CD14-positive monocyte (primary cell): ENCODE measurements around the gene ZNF692. TPM values are rescaled to one million over a fixed set of nuclear protein-coding genes. Genes with fewer than 3 reads are reported as not detected.
A peak's percentile ranks its signal among the peaks of the same experiment; 100 is the strongest.

ENCODE experiments used
- DNase-seq, 3 donors: peaks; one replicate each; pipeline ENCODE4 v3.0.0-alpha.2; 2011 to 2022
- H2AFZ ChIP-seq: 2 replicates; pipeline ENCODE4 v1.6.0; 2012; ENCODE audit warnings: mild to moderate bottlenecking, low read depth, low read length, inconsistent platforms; ENCODE audit not compliant: insufficient read depth, poor library complexity, severe bottlenecking
- H3K27ac ChIP-seq, 2 donors: 1 replicate in 1 of 2; 2 replicates in 1 of 2; pipeline ENCODE4 v1.5.1; 2012 to 2013; ENCODE audit warnings: low read length in 2 of 2, control low read depth in 1 of 2, inconsistent platforms in 1 of 2, low read depth in 1 of 2, mild to moderate bottlenecking in 1 of 2
- H3K27me3 ChIP-seq, 2 donors: one replicate each; pipeline versions ENCODE4 v1.6.0 to v1.6.1; 2011 to 2013; ENCODE audit warnings: low read length in 2 of 2; ENCODE audit not compliant: control insufficient read depth in 2 of 2, insufficient read depth in 2 of 2
- H3K36me3 ChIP-seq, 2 donors: replicated peaks in 1 of 2; 1 replicate in 1 of 2; 2 replicates in 1 of 2; pipeline versions ENCODE4 v1.5.1 to v1.6.1; 2012 to 2013; ENCODE audit warnings: low read length in 2 of 2, control low read depth in 1 of 2, inconsistent platforms in 1 of 2, mild to moderate bottlenecking in 1 of 2; ENCODE audit not compliant: insufficient read depth in 2 of 2, control insufficient read depth in 1 of 2
- H3K4me1 ChIP-seq, 2 donors: 1 replicate in 1 of 2; 2 replicates in 1 of 2; pipeline versions ENCODE4 v1.5.1 to v1.6.1; 2012 to 2013; ENCODE audit warnings: low read length in 2 of 2, control low read depth in 1 of 2, inconsistent platforms in 1 of 2, mild to moderate bottlenecking in 1 of 2, moderate library complexity in 1 of 2; ENCODE audit not compliant: insufficient read depth in 2 of 2, control insufficient read depth in 1 of 2
- H3K4me2 ChIP-seq: replicated peaks from 2 replicates; pipeline ENCODE3; 2012; ENCODE audit warnings: low read length, moderate library complexity, mild to moderate bottlenecking; ENCODE audit not compliant: poor library complexity, severe bottlenecking; ENCODE audit errors: extremely low read depth
- H3K4me3 ChIP-seq, 3 experiments: fragments of 200-600 bp in 1 of 3; sonication (generic) in 1 of 3; replicated peaks in 1 of 3; 1 replicate in 2 of 3; 2 replicates in 1 of 3; pipeline ENCODE4 v1.5.1; 2011 to 2013; ENCODE audit warnings: low read length in 3 of 3, mild to moderate bottlenecking in 3 of 3, control low read depth in 2 of 3, low read depth in 2 of 3, inconsistent platforms in 1 of 3, moderate library complexity in 1 of 3
- H3K79me2 ChIP-seq: 2 replicates; pipeline ENCODE4 v1.6.0; 2012; ENCODE audit warnings: mild to moderate bottlenecking, control low read depth, inconsistent platforms, low read length, moderate library complexity; ENCODE audit not compliant: insufficient read depth
- H3K9ac ChIP-seq: 2 replicates; pipeline ENCODE4 v1.6.0; 2017; ENCODE audit warnings: low read length, mild to moderate bottlenecking; ENCODE audit not compliant: insufficient read depth, poor library complexity, severe bottlenecking
- H3K9me3 ChIP-seq, 2 donors: replicated peaks in 1 of 2; 1 replicate in 1 of 2; 2 replicates in 1 of 2; pipeline versions ENCODE4 v1.5.1 to v1.6.1; 2012 to 2013; ENCODE audit warnings: low read length in 2 of 2, control low read depth in 1 of 2; ENCODE audit not compliant: control insufficient read depth in 1 of 2, insufficient read depth in 1 of 2
- H4K20me1 ChIP-seq: 2 replicates; pipeline ENCODE4 v1.6.0; 2012; ENCODE audit warnings: mild to moderate bottlenecking, low read length, control low read depth, moderate library complexity; ENCODE audit not compliant: insufficient read depth
- H3K27ac Mint-ChIP-seq, 7 donors: one replicate each; pipeline ENCODE4 v1.8.0; 2020; ENCODE audit warnings: mild to moderate bottlenecking in 7 of 7, mixed read lengths in 7 of 7, moderate library complexity in 6 of 7, inconsistent platforms in 2 of 7
- H3K27me3 Mint-ChIP-seq, 3 donors: one replicate each; pipeline ENCODE4 v1.8.0; 2021 to 2022; ENCODE audit warnings: low read depth in 3 of 3, mild to moderate bottlenecking in 3 of 3, mixed read lengths in 3 of 3, moderate library complexity in 3 of 3, inconsistent platforms in 1 of 3
- H3K36me3 Mint-ChIP-seq, 2 donors: one replicate each; pipeline ENCODE4 v1.8.0; 2020; ENCODE audit warnings: mixed read lengths in 2 of 2, inconsistent platforms in 1 of 2, mild to moderate bottlenecking in 1 of 2
- H3K4me1 Mint-ChIP-seq: one replicate; pipeline ENCODE4 v1.8.0; 2020; ENCODE audit warnings: mild to moderate bottlenecking, mixed read lengths
- H3K4me3 Mint-ChIP-seq, 2 donors: one replicate each; pipeline ENCODE4 v1.8.0; 2020; ENCODE audit warnings: mild to moderate bottlenecking in 2 of 2, mixed read lengths in 2 of 2, moderate library complexity in 1 of 2
- H3K9me3 Mint-ChIP-seq, 7 donors: one replicate each; pipeline ENCODE4 v1.8.0; 2020 to 2022; ENCODE audit warnings: mixed read lengths in 7 of 7, mild to moderate bottlenecking in 6 of 7, moderate library complexity in 6 of 7, inconsistent platforms in 2 of 7
- CTCF ChIP-seq: fragments of 200-600 bp; IDR thresholded peaks from one replicate; pipeline ENCODE4 v1.8.0; 2022; ENCODE audit warnings: antibody characterized with exemption, mild to moderate bottlenecking
- WGBS: methylation state at CpG from one replicate; pipeline ENCODE4 v1.1.5; 2013; ENCODE audit warnings: missing lambda C conversion rate; ENCODE audit not compliant: insufficient coverage; 5-methylcytosine and 5-hydroxymethylcytosine counted together
- intact Hi-C, 2 donors: fragments of 100-400 bp; cut with micrococcal nuclease; formaldehyde crosslinking; loops; one replicate each; pipeline versions ENCODE4 v1.15.0 to v1.15.1; 2023
- polyA plus RNA-seq, 3 donors: library from polyadenylated mRNA; depleted of rRNA in 1 of 3; unstranded in 2 of 3; stranded (reverse) in 1 of 3; fragments of 300-500 nt in 2 of 3; fragments of >200 nt in 1 of 3; fragmentation: Illumina TruSeq in 2 of 3; gene quantifications; 1 replicate in 2 of 3; 2 replicates in 1 of 3; pipeline ENCODE4 v1.2.3, GENCODE V29; 2012 to 2021

The ZNF692 gene
- polyA plus RNA-seq, 3 donors, result 2.2 to 59.0 (median 2.4) TPM

GRCh38 chr1:248821641-248822040, 37.2 kb downstream of the ZNF692 start:
- no peaks in the 10 kb centered on the region for H3K27me3 ChIP-seq
- no peaks in the 10 kb centered on the region for H3K9me3 ChIP-seq
- intact Hi-C loops, result no loop called here
- no peak for TF ChIP-seq CTCF
- H4K20me1 ChIP-seq, result peaks cover 12% of the 10 kb centered on the region
- H3K36me3 Mint-ChIP-seq, result peaks cover 55 to 64% of the 10 kb centered on the region in 2 donors
- H3K4me2 ChIP-seq, result peak overlapping the region; percentile 92
- DNase-seq, result no peak
- H3K27me3 Mint-ChIP-seq, result peaks cover 0 to 1% (median 0%) of the 10 kb centered on the region in 3 donors
- H3K4me3 Mint-ChIP-seq, result peak overlapping the region in 1 of 2 donors; percentile 61
- H3K9ac ChIP-seq, result no peak overlapping the region
- peak overlapping the region; percentile 94 to 100 (median 97) for H3K27ac Mint-ChIP-seq
- WGBS, result 93% methylated on average over 5 of the region's 7 CpGs
- peaks cover 0 to 1% (median 0%) of the 10 kb centered on the region in 7 donors for H3K9me3 Mint-ChIP-seq
- H3K4me1 ChIP-seq, result peaks cover 73 to 83% of the 10 kb centered on the region in 2 donors
- peaks cover 14 to 47% of the 10 kb centered on the region in 2 donors for H3K36me3 ChIP-seq
- H2AFZ ChIP-seq, result no peak overlapping the region
- peaks cover 80% of the 10 kb centered on the region for H3K79me2 ChIP-seq
- peak overlapping the region in 1 of 3 experiments; percentile 82 for H3K4me3 ChIP-seq
- H3K27ac ChIP-seq, result peak overlapping the region; percentile 66 to 99
- peaks cover 81% of the 10 kb centered on the region for H3K4me1 Mint-ChIP-seq

GRCh38 chr1:248821101-248821500, 37.8 kb downstream of the ZNF692 start:
- Histone ChIP-seq H3K4me3 (no peak overlapping the region), H3K9me3 (no peaks in the 10 kb centered on the region), H3K9ac (no peak overlapping the region), H3K27ac (peak overlapping the region in 1 of 2 donors; percentile 99), H2AFZ (no peak overlapping the region), H4K20me1 (peaks cover 17% of the 10 kb centered on the region), H3K4me2 (no peak overlapping the region), H3K79me2 (peaks cover 82% of the 10 kb centered on the region), H3K36me3 (peaks cover 17 to 51% of the 10 kb centered on the region in 2 donors), H3K4me1 (peaks cover 78 to 83% of the 10 kb centered on the region in 2 donors), H3K27me3 (no peaks in the 10 kb centered on the region)
- intact Hi-C loops, result no loop called here
- Mint-ChIP-seq H3K36me3 (peaks cover 61 to 69% of the 10 kb centered on the region in 2 donors), H3K4me3 (no peak overlapping the region), H3K9me3 (peaks cover 0 to 1% (median 0%) of the 10 kb centered on the region in 7 donors), H3K27me3 (peaks cover 0 to 1% (median 0%) of the 10 kb centered on the region in 3 donors), H3K27ac (peak overlapping the region; percentile 41 to 100 (median 96)), H3K4me1 (peaks cover 85% of the 10 kb centered on the region)
- no peak for DNase-seq
- 100% methylated on average over 3 of the region's 3 CpGs for WGBS
- no peak for TF ChIP-seq CTCF
